ENCODE data around the gene SMYD3. TPM values are rescaled to one million over a fixed set of nuclear protein-coding genes. Genes with fewer than 3 reads are reported as not detected.

Gene SMYD3
- total and polyA plus RNA-seq, 2 of the 13 experiments (the other 11 are each of a cell fraction or from before 2014, with no cell fraction given): 27.7 to 35.8 TPM

- TF ChIP-seq AFF4 (CRISPR knock-in tag; IDR thresholded peaks at IDR 0.05) (no peak), ZNF720 (CRISPR knock-in tag; IDR thresholded peaks at IDR 0.05) (no peak), CEBPG (CRISPR knock-in tag; IDR thresholded peaks at IDR 0.05) (peak; percentile 93), MED8 (CRISPR knock-in tag; IDR thresholded peaks at IDR 0.05; ENCODE audit: insufficient replicate concordance) (no peak), ARNT (IDR thresholded peaks at IDR 0.05) (no peak), BRF2 (CRISPR knock-in tag; IDR thresholded peaks at IDR 0.05) (no peak), SNAPC5 (CRISPR knock-in tag; IDR thresholded peaks at IDR 0.05; ENCODE audit: borderline replicate concordance) (no peak), MTF2 (CRISPR knock-in tag; IDR thresholded peaks at IDR 0.05; ENCODE audit: borderline replicate concordance) (no peak), ARHGAP35 (CRISPR knock-in tag; IDR thresholded peaks at IDR 0.05; ENCODE audit: borderline replicate concordance) (no peak), RORA (CRISPR knock-in tag; IDR thresholded peaks at IDR 0.05) (no peak), KLF11 (CRISPR knock-in tag; IDR thresholded peaks at IDR 0.05) (0 out of 2 replicates have a peak, but pooled peaks have one; percentile 20), FOXC1 (CRISPR knock-in tag; IDR thresholded peaks at IDR 0.05; ENCODE audit: borderline replicate concordance) (no peak), ZSCAN31 (CRISPR knock-in tag; IDR thresholded peaks at IDR 0.05; ENCODE audit: low read depth) (no peak), MIER3 (CRISPR knock-in tag; IDR thresholded peaks at IDR 0.05; ENCODE audit: borderline replicate concordance) (peak; percentile 52; the same call in 1 of the 2 replicates), BCLAF1 (IDR thresholded peaks at IDR 0.05) (no peak), SIN3A (IDR thresholded peaks at IDR 0.05; ENCODE audit: borderline replicate concordance, low read depth, low read length) (no peak), ZNF260 (CRISPR knock-in tag; IDR thresholded peaks at IDR 0.05; ENCODE audit: borderline replicate concordance, low read depth) (no peak), SRSF9 (IDR thresholded peaks at IDR 0.05; ENCODE audit: borderline replicate concordance, insufficient read depth, low read depth, low read length, poor library complexity, severe bottlenecking) (no peak), ATF5 (CRISPR knock-in tag; IDR thresholded peaks at IDR 0.05; ENCODE audit: low read depth) (no peak), ZKSCAN8 (CRISPR knock-in tag; IDR thresholded peaks at IDR 0.05; ENCODE audit: borderline replicate concordance) (peak; percentile 96), ZNF775 (CRISPR knock-in tag; IDR thresholded peaks at IDR 0.05; ENCODE audit: borderline replicate concordance) (no peak)
Measured at GRCh38 chr1:246187834-246188372, 319.2 kb downstream of the SMYD3 start (continued).
